CD4-positive, alpha-beta T cell (primary cell): Measurements from ENCODE around the gene SLC12A7. TPM values are rescaled to one million over a fixed set of nuclear protein-coding genes. Genes with fewer than 3 reads are reported as not detected.

Source experiments
- ATAC-seq: fragments of 200-7000 bp; cut with Tn5 transposase; one replicate; pipeline ENCODE4 v1.10.0; 2022; ENCODE audit warnings: mild to moderate bottlenecking; ENCODE audit not compliant: poor library complexity
- CTCF ChIA-PET: fragments of 350-600 bp; sonication (Branson Sonifier 250); formaldehyde crosslinking; loops from one replicate; lab custom pipeline; 2021; ENCODE audit warnings: antibody characterized with exemption, inconsistent platforms; lab: Charles Lee
- POLR2A ChIA-PET: fragments of 350-600 bp; sonication (Branson Sonifier 250); formaldehyde crosslinking; loops from one replicate; lab custom pipeline; 2021; ENCODE audit warnings: antibody characterized with exemption, inconsistent platforms; lab: Charles Lee
- DNase-seq, 14 experiments: peaks; one replicate each; pipeline ENCODE4 v3.0.0-alpha.2; 2013 to 2020; ENCODE audit warnings: mixed read lengths in 2 of 14
- H3K27ac ChIP-seq, 2 donors: one replicate each; pipeline versions ENCODE4 v1.5.1 to v1.7.0; 2013; ENCODE audit warnings: low read length in 2 of 2, low read depth in 1 of 2, mild to moderate bottlenecking in 1 of 2
- H3K27me3 ChIP-seq, 2 experiments: 1 replicate in 1 of 2; 2 replicates in 1 of 2; pipeline versions ENCODE4 v1.6.1 to v1.7.0; 2013; ENCODE audit warnings: low read length in 2 of 2, control low read depth in 1 of 2, mild to moderate bottlenecking in 1 of 2, moderate library complexity in 1 of 2; ENCODE audit not compliant: insufficient read depth in 2 of 2, control insufficient read depth in 1 of 2
- H3K36me3 ChIP-seq: one replicate; pipeline ENCODE4 v1.6.1; 2013; ENCODE audit warnings: low read length, control low read depth; ENCODE audit not compliant: insufficient read depth
- H3K4me1 ChIP-seq: one replicate; pipeline ENCODE4 v1.6.1; 2013; ENCODE audit warnings: low read length, control low read depth; ENCODE audit not compliant: insufficient read depth
- H3K4me3 ChIP-seq: one replicate; pipeline ENCODE4 v1.5.1; 2013; ENCODE audit warnings: mild to moderate bottlenecking, low read length, moderate library complexity
- H3K9me3 ChIP-seq, 2 experiments: 1 replicate in 1 of 2; 2 replicates in 1 of 2; pipeline versions ENCODE4 v1.6.1 to v1.7.0; 2013; ENCODE audit warnings: low read length in 2 of 2, mild to moderate bottlenecking in 2 of 2, control low read depth in 1 of 2, moderate library complexity in 1 of 2; ENCODE audit not compliant: control insufficient read depth in 1 of 2, insufficient read depth in 1 of 2
- H3K27ac Mint-ChIP-seq: one replicate; pipeline ENCODE4 v1.8.0; 2020; ENCODE audit warnings: mixed read lengths
- H3K27me3 Mint-ChIP-seq: one replicate; pipeline ENCODE4 v1.8.0; 2021; ENCODE audit warnings: mixed read lengths
- H3K36me3 Mint-ChIP-seq: one replicate; pipeline ENCODE4 v1.8.0; 2021; ENCODE audit warnings: low read depth, mixed read lengths
- H3K4me1 Mint-ChIP-seq: one replicate; pipeline ENCODE4 v1.8.0; 2021; ENCODE audit warnings: low read depth, mixed read lengths
- H3K4me3 Mint-ChIP-seq: one replicate; pipeline ENCODE4 v1.8.0; 2020; ENCODE audit warnings: mild to moderate bottlenecking, mixed read lengths
- H3K9me3 Mint-ChIP-seq: one replicate; pipeline ENCODE4 v1.8.0; 2020; ENCODE audit warnings: mixed read lengths
- intact Hi-C, 2 experiments: fragments of 100-400 bp; cut with DNase I in 1 of 2; cut with micrococcal nuclease in 1 of 2; formaldehyde crosslinking; loops; one replicate each; pipeline versions ENCODE4 v1.15.1 to v1.9.0; 2023 to 2025; cut with DNase I, micrococcal nuclease
- total RNA-seq, 174 experiments: library from RNA in 2 of 174; stranded (reverse) in 2 of 174; gene quantifications; one replicate each; pipeline ENCODE4 v1.2.3 and lab custom pipeline; 2021 to 2026
- TF ChIP-seq, protein P1 (sequence below): fragments of 200-600 bp; IDR thresholded peaks from one replicate; pipeline ENCODE4 v1.8.0; 2022; ENCODE audit warnings: antibody characterized with exemption, mild to moderate bottlenecking

SLC12A7 gene
- total RNA-seq, 2 experiments from 2014 or later: 47.9 to 51.7 TPM

DNA sequence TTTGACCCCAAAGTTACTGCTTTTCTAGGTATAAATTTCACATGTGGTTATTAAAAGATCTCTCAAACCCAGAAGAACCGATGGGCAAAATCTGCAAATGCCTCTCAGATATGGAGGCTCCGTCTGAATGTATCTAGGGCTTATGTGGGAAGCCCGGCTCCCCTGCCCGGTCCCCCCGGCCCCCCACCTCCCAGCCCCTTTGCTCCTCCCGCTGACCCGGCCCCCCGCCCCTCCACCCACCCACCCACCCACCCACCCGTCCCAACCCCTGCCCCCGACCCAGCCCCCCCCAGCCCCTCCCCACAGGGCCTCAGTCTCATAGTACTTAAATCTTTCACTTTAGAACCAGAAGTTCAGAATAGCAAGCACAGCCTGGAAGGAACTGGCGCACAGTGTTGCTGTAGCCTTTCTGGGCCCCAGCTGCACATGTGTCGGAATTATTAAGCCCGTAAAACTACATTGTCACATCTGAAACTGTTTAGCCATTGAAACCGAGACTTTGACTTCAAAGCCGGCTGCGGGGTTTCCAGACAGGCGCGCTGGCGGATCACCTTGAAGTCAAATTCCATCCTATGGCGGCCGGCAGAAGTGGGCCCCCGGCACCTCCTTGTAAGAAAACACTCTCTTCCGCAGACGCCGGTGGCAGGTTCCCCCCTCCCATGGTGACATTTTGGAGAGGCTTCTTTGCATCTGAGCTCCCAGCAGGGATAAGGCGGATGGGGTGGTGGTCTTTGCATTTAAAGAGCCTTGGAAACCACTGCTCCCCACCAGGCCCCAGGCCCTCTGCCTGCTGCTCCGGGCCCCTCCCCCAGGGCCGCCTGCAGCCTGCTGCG lies 90.5 kb downstream of the SLC12A7 start:
- Mint-ChIP-seq H3K27me3 (no peaks in the 10 kb centered on the region), H3K9me3 (no peaks in the 10 kb centered on the region), H3K36me3 (no peaks in the 10 kb centered on the region), H3K4me3 (no peak overlapping the region), H3K4me1 (no peaks in the 10 kb centered on the region), H3K27ac (no peak overlapping the region)
- ATAC-seq: no peak
- Histone ChIP-seq H3K36me3 (no peaks in the 10 kb centered on the region), H3K4me3 (no peak overlapping the region), H3K27me3 (no peaks in the 10 kb centered on the region), H3K4me1 (no peaks in the 10 kb centered on the region), H3K9me3 (no peaks in the 10 kb centered on the region), H3K27ac (no peak overlapping the region)
- ChIA-PET POLR2A (no interaction called here), CTCF (no interaction called here)
- intact Hi-C loops: no loop called here
- peak in 1 of 14 experiments; percentile 1 for DNase-seq
- TF ChIP-seq, protein P1, sequence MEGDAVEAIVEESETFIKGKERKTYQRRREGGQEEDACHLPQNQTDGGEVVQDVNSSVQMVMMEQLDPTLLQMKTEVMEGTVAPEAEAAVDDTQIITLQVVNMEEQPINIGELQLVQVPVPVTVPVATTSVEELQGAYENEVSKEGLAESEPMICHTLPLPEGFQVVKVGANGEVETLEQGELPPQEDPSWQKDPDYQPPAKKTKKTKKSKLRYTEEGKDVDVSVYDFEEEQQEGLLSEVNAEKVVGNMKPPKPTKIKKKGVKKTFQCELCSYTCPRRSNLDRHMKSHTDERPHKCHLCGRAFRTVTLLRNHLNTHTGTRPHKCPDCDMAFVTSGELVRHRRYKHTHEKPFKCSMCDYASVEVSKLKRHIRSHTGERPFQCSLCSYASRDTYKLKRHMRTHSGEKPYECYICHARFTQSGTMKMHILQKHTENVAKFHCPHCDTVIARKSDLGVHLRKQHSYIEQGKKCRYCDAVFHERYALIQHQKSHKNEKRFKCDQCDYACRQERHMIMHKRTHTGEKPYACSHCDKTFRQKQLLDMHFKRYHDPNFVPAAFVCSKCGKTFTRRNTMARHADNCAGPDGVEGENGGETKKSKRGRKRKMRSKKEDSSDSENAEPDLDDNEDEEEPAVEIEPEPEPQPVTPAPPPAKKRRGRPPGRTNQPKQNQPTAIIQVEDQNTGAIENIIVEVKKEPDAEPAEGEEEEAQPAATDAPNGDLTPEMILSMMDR: no peak

DNA sequence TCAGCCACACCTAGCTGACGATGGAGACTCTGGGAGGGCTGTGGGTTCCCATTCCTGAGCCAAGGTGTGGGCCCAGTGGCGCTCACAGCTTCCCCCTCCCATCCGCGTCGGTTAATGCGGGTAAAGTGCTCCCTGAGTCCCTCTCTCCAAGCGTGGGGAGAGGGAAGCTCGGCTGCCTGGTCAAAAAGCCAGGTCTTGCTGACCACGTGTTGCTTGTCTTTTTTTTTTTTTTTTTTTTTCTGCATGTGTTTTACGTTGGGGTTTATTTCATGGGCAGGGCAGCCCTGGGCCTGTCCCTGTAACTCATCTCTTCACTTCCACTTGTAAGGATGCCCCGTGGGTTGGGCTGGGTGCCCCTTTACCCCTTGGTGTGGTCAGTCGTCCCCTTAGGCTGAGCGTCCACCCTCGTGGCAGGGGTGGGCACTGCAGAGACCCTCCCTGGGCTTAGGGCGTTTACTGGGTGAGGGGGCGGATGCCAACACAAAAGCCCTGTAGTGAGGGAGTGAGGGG lies 91.4 kb downstream of the SLC12A7 start:
- no peak overlapping the region for H3K4me3 Mint-ChIP-seq

DNA sequence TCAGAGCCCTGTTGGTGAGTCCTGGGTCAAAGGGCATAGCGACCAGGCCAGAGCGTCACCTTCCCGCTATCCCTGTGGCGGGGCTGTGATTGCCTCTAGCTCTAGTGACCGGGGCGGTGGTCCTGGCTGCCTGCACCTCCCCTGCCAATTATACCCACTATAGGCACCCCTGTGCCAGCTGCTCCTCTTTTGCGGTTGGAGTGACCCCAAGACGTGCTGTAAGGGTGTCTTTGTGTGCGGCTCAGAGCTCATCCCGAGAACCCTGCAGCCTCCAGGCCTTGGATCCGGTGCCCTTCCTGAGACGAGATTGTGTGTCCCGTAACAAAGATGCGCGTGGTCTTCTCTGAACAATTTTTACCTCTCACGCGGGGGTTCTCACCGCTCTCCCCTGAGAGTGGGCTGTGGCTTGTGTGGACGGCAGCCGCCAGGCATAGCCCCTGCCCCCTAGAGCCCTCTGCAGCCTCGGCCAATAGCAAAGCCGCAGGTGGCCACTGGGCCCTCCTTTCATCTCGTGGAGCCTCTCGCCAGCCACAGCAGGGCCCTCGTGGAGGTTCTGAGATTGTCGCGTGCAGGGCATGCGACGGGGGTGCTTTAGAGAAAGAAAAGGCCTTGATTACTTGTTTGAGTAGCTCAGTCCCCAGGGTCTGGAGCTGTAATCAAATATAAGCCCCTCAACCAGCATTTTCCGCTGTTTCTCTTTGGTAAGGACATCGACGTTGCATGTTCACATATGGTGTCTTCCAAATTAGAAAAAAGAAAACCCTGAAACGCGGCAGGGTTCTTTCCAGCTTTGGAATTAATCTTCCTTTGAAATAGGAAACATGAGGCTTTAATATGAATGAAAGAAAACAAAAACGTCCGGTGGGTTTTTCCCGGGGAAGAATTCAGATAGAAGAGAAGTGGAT lies 92.6 kb downstream of the SLC12A7 start:
- H3K9me3 ChIP-seq: no peaks in the 10 kb centered on the region
- H3K36me3 ChIP-seq: no peaks in the 10 kb centered on the region
- ATAC-seq (no peak), DNase-seq (peak in 1 of 14 experiments; percentile 2)
- intact Hi-C loops: no loop called here
- POLR2A ChIA-PET: no interaction called here
- no peak overlapping the region for H3K4me3 ChIP-seq
- Mint-ChIP-seq H3K36me3 (no peaks in the 10 kb centered on the region), H3K4me3 (no peak overlapping the region), H3K27me3 (no peaks in the 10 kb centered on the region), H3K27ac (no peak overlapping the region), H3K9me3 (no peaks in the 10 kb centered on the region), H3K4me1 (no peaks in the 10 kb centered on the region)
- H3K27me3 ChIP-seq: no peaks in the 10 kb centered on the region
- H3K27ac ChIP-seq: no peak overlapping the region
- TF ChIP-seq, protein P1: no peak
- H3K4me1 ChIP-seq: no peaks in the 10 kb centered on the region
- CTCF ChIA-PET: no interaction called here

More for the DNA sequence above, 91.4 kb downstream of the SLC12A7 start:
- Mint-ChIP-seq H3K9me3 (no peaks in the 10 kb centered on the region), H3K27me3 (no peaks in the 10 kb centered on the region), H3K27ac (no peak overlapping the region), H3K36me3 (no peaks in the 10 kb centered on the region), H3K4me1 (no peaks in the 10 kb centered on the region)
- TF ChIP-seq, protein P1: no peak
- Histone ChIP-seq H3K27ac (no peak overlapping the region), H3K27me3 (no peaks in the 10 kb centered on the region), H3K4me3 (no peak overlapping the region), H3K9me3 (no peaks in the 10 kb centered on the region), H3K36me3 (no peaks in the 10 kb centered on the region), H3K4me1 (no peaks in the 10 kb centered on the region)
- ATAC-seq (no peak), DNase-seq (no peak)
- intact Hi-C loops: no loop called here
- ChIA-PET POLR2A (no interaction called here), CTCF (no interaction called here)
